ENCODE results near the gene CHCHD5. TPM values are rescaled to one million over a fixed set of nuclear protein-coding genes. Genes with fewer than 3 reads are reported as not detected.

Gene CHCHD5
- total RNA-seq, 4 donors from 2014 or later: 10.4 to 20.9 (median 12.6) TPM

DNA sequence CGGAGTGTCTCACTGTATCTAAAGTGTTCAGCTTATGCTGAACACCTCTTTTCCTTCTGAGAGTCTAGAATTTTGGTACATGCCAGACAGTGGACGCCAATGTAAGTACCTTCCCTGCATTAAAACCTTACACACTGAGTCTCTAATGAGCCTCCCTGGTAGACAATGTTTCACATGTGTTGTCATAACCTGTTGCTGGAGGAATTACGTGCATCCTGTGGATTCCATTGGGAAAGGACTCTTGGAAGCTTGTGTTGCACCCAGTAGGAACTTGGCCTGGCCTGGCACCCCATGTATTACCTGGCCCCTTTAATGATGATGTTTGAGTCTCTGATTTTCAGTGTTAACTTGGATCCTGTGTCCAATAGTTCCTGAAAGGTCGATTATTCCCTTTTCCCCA, 20.5 kb downstream of the CHCHD5 start:
- no peak for TF ChIP-seq CTCF (IDR thresholded peaks at IDR 0.05; ENCODE audit: low read depth)

DNA sequence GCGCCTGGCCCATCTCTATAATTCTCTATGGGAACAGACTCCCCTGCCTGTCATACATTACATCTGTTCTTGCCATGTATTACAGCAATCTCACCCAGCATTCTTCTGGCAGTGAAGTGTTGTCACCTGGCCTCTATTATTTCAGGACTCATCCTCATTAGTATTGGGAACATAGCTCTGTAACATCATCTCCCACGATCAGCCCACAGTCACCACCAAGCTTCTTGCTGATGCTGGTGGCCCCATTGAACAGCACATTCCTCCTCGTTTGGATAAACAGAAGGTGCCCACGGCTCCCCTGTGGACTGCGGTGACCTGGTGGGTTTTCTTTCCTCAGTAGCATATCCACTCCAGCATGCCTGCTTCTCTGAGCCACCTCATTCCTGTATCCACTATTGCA, 21.5 kb downstream of the CHCHD5 start:
- no peak for TF ChIP-seq CTCF (IDR thresholded peaks at IDR 0.05; ENCODE audit: low read depth)

- no peak for TF ChIP-seq CTCF (IDR thresholded peaks at IDR 0.05; ENCODE audit: low read depth)
Observed at GRCh38 chr2:112606547-112606946, 22.1 kb downstream of the CHCHD5 start.

DNA sequence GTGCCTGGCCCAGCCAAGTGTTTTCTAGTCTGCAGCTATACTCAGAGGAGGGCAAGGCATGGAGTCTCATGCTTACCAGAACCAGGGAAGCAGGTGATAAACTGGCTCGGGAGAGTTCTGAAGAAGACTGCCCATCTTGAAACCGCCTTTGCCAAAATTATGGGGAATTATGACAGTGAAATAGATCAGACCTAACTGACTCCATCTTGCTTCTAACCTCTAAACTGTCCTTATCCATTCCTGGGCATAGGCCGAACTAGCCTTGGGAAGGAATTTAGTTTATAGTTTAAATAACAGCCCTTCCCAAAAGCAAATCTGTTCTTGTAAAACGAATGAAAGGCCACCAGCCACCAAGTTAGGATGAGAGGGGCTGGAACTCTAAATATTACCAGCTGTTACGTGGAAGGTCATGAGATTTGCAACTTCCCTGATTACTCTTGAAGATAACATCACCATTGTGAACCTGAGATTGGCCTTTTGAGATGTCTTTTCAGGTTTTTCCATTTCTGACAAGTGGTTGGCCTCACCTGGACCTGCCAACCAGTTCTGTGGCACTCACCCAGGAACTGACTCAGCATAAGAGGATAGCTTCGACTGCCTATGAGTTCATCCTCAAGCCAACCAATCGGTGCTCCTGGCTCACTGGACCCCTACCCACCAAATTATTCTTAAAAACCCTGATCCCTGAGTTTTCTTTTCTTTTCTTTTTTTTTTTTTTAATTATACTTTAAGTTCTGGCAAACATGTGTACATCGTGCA, 23.4 kb downstream of the CHCHD5 start:
- no peak for TF ChIP-seq CTCF (IDR thresholded peaks at IDR 0.05; ENCODE audit: low read depth)

DNA sequence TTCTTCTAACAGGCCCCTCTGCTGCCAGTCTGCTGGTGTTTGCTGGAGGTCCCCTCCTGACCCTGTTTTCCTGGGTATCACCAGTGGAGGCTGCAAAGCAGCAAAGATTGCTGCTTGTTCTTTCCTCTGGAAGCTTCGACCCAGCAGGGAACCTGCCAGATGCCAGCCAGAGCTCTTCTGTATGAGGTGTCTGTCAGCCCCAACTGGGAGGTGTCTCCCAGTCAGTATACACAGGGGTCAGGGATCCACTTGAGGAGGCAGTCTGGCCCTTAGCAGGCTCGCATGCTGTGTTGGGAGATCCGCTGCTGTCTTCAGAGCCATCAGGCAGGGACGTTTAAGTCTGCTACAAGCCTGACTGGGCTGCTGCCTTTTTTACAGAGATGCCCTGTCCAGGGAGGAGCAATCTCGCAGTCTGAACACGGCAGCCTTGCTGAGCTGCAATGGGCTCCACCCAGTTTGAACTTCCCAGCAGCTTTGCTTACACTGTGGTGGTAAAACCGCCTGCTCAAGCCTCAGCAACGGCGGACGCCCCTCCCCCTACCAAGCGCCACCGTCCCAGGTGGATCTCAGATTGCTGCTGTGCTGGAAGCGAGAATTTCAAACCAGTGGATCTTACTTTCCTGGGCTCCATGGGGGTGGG, 29.9 kb downstream of the CHCHD5 start:
- TF ChIP-seq CTCF (IDR thresholded peaks at IDR 0.05; ENCODE audit: low read depth): no peak

- no peak for TF ChIP-seq CTCF (IDR thresholded peaks at IDR 0.05; ENCODE audit: low read depth)
Observed at GRCh38 chr2:112615051-112615450, 30.6 kb downstream of the CHCHD5 start.

DNA sequence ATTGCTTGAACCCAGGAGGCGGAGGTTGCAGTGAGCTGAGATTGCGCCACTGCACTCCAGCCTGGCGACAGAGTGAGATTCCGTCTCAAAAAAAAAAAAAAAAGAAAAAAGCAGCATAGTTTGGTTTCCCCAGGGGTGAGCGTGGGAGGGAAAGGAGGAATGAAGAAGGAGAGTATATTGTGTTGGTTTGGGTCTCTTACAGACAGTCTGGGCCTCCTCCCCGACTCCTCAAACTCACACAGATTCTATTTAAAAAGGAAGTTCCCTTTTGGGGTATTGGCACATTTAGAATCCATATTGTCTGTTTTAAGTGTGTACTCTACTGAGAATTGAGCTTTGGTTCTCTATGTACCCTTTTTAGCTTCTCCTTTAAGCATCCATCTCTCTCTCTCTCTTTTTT, 34.0 kb downstream of the CHCHD5 start:
- no peak for TF ChIP-seq CTCF (IDR thresholded peaks at IDR 0.05; ENCODE audit: low read depth)

Measured in subcutaneous adipose tissue (tissue), 4 donors.